Right atrium auricular region (tissue), 2 donors: Measurements from ENCODE around the gene MMEL1. TPM values are rescaled to one million over a fixed set of nuclear protein-coding genes. Genes with fewer than 3 reads are reported as not detected.

Experiments
- DNase-seq: peaks from one replicate; pipeline ENCODE4 v3.0.0-alpha.2; 2019; ENCODE audit warnings: low spot score
- H3K27ac ChIP-seq, 2 donors: fragments of 200-600 bp; sonication (generic); 1 replicate in 1 of 2; 2 replicates in 1 of 2; pipeline ENCODE4 v1.5.1; 2016 to 2019
- H3K27me3 ChIP-seq, 2 donors: fragments of 200-600 bp; sonication (generic); one replicate each; pipeline versions ENCODE4 v1.5.1 to v1.6.0; 2017 to 2019
- H3K36me3 ChIP-seq: fragments of 200-600 bp; sonication (generic); one replicate; pipeline ENCODE4 v1.5.1; 2016
- H3K4me1 ChIP-seq, 2 donors: fragments of 200-600 bp; sonication (generic); one replicate each; pipeline versions ENCODE4 v1.5.1 to v1.6.0; 2017 to 2019
- H3K4me3 ChIP-seq, 2 donors: fragments of 200-600 bp; sonication (generic); 1 replicate in 1 of 2; 2 replicates in 1 of 2; pipeline ENCODE4 v1.5.1; 2017 to 2019; ENCODE audit warnings: mild to moderate bottlenecking in 1 of 2, moderate library complexity in 1 of 2
- H3K9me3 ChIP-seq, 2 donors: fragments of 200-600 bp; sonication (generic); one replicate each; pipeline ENCODE4 v1.5.1; 2019
- total RNA-seq, 2 donors: library from RNA; depleted of rRNA; stranded (reverse); fragments of >200 nt; gene quantifications; one replicate each; pipeline ENCODE4 v1.1.0, GENCODE V29; 2016
- TF ChIP-seq, protein P1 (sequence below), 2 donors: fragments of 200-600 bp; sonication (generic); IDR thresholded peaks; one replicate each; pipeline ENCODE4 v1.5.1; 2019; ENCODE audit warnings: antibody characterized with exemption in 2 of 2

MMEL1 gene
- total RNA-seq, 2 donors from 2014 or later = not detected

- Histone ChIP-seq H3K4me1 (peaks cover 0 to 18% of the 10 kb centered on the region in 2 donors), H3K36me3 (no peaks in the 10 kb centered on the region), H3K4me3 (no peak overlapping the region), H3K27me3 (peaks cover 6 to 8% of the 10 kb centered on the region in 2 donors), H3K27ac (no peak overlapping the region), H3K9me3 (peaks cover 0 to 2% of the 10 kb centered on the region in 2 donors)
- TF ChIP-seq, protein P1, sequence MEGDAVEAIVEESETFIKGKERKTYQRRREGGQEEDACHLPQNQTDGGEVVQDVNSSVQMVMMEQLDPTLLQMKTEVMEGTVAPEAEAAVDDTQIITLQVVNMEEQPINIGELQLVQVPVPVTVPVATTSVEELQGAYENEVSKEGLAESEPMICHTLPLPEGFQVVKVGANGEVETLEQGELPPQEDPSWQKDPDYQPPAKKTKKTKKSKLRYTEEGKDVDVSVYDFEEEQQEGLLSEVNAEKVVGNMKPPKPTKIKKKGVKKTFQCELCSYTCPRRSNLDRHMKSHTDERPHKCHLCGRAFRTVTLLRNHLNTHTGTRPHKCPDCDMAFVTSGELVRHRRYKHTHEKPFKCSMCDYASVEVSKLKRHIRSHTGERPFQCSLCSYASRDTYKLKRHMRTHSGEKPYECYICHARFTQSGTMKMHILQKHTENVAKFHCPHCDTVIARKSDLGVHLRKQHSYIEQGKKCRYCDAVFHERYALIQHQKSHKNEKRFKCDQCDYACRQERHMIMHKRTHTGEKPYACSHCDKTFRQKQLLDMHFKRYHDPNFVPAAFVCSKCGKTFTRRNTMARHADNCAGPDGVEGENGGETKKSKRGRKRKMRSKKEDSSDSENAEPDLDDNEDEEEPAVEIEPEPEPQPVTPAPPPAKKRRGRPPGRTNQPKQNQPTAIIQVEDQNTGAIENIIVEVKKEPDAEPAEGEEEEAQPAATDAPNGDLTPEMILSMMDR (IDR thresholded peaks at IDR 0.05) = no peak
- DNase-seq = no peak
These were observed 1.4 kb downstream of the MMEL1 start for GRCh38 chr1:2631136-2632050.

DNA sequence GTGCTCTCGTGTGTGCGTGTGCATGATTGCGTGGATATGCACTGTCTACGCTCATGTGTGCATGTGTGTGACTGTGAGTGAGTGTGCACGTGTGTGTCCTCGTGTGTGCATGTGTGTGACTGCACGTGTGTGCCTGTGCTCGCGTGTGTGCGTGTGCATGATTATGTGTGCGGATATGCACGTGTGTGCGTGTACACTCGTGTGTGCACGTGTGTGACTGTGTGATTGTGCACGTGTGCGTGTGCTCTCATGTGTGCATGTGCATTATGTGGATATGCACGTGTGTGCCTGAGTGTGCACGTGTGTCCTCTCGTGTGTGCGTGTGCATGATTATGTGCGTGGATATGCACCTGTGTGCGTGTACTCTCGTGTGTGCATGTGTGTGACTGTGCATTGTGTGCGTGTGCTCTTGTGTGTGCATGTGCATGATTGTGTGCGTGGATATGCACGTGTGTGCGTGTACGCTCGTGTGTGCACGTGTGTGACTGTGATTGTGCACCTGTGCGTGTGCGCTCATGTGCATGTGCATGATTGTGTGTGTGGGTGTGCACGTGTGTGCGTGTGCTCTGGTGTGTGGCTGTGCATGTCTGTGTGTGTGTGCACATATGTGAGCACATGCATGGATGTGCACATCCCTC lies 2.2 kb downstream of the MMEL1 start:
- Histone ChIP-seq H3K27me3 (peaks cover 6 to 8% of the 10 kb centered on the region in 2 donors), H3K27ac (no peak overlapping the region), H3K4me3 (no peak overlapping the region), H3K4me1 (peaks cover 0 to 18% of the 10 kb centered on the region in 2 donors), H3K36me3 (no peaks in the 10 kb centered on the region), H3K9me3 (no peaks in the 10 kb centered on the region)
- TF ChIP-seq, protein P1 (IDR thresholded peaks at IDR 0.05) = no peak
- no peak for DNase-seq

- Histone ChIP-seq H3K36me3 (no peaks in the 10 kb centered on the region), H3K4me1 (peaks cover 0 to 18% of the 10 kb centered on the region in 2 donors), H3K9me3 (no peaks in the 10 kb centered on the region), H3K27ac (no peak overlapping the region), H3K27me3 (peaks cover 6 to 8% of the 10 kb centered on the region in 2 donors), H3K4me3 (no peak overlapping the region)
- no peak for DNase-seq
- TF ChIP-seq, protein P1 (IDR thresholded peaks at IDR 0.05) = no peak
These were observed 3.0 kb downstream of the MMEL1 start for GRCh38 chr1:2629627-2630497.

- Histone ChIP-seq H3K27me3 (peaks cover 6 to 8% of the 10 kb centered on the region in 2 donors), H3K4me1 (peaks cover 0 to 18% of the 10 kb centered on the region in 2 donors), H3K9me3 (no peaks in the 10 kb centered on the region), H3K27ac (no peak overlapping the region), H3K4me3 (no peak overlapping the region), H3K36me3 (no peaks in the 10 kb centered on the region)
- TF ChIP-seq, protein P1 (IDR thresholded peaks at IDR 0.05) = no peak
- no peak for DNase-seq
These were observed 3.7 kb downstream of the MMEL1 start for GRCh38 chr1:2628933-2629626.
